BJ (cell line): ENCODE results near the gene KIF26B. TPM values are rescaled to one million over a fixed set of nuclear protein-coding genes. Genes with fewer than 3 reads are reported as not detected.
A peak's percentile ranks its signal among the peaks of the same experiment; 100 is the strongest.

Source experiments
- CTCF ChIA-PET: fragments of 350-600 bp; formaldehyde crosslinking; extraction: SDS; loops from one replicate; lab custom pipeline; 2021; ENCODE audit warnings: antibody characterized with exemption, inconsistent platforms; lab: Yijun Ruan, JAX
- POLR2A ChIA-PET: fragments of 300-600 bp; sonication (Branson Sonifier 250); formaldehyde crosslinking; extraction: SDS; loops from one replicate; lab custom pipeline; 2021; ENCODE audit warnings: antibody characterized with exemption; lab: Charles Lee
- DNase-seq: peaks from one replicate; pipeline ENCODE4 v3.0.0-alpha.2; 2011; ENCODE audit warnings: low read depth
- H3K27me3 ChIP-seq: 2 replicates; pipeline ENCODE4 v1.6.0; 2011; ENCODE audit warnings: low read length; ENCODE audit not compliant: control insufficient read depth, insufficient read depth
- H3K36me3 ChIP-seq: 2 replicates; pipeline ENCODE4 v1.5.1; 2011; ENCODE audit warnings: low read length; ENCODE audit not compliant: control insufficient read depth, insufficient read depth
- H3K4me3 ChIP-seq: 2 replicates; pipeline ENCODE4 v1.5.1; 2011; ENCODE audit warnings: low read depth, mild to moderate bottlenecking, control low read depth, low read length
- polyA plus RNA-seq: library from polyadenylated mRNA; depleted of rRNA; stranded (reverse); fragments of >200 nt; gene quantifications from 2 replicates; pipeline ENCODE4 v1.2.3, GENCODE V29; 2011
- TF ChIP-seq, protein P1 (sequence below): IDR thresholded peaks from 2 replicates; pipeline ENCODE4 v1.5.1; 2011; ENCODE audit warnings: low read depth, mild to moderate bottlenecking, control low read depth, inconsistent platforms, low read length, moderate library complexity; ENCODE audit not compliant: insufficient read depth

The KIF26B gene
- polyA plus RNA-seq, 1 experiment, result 2.8 TPM

DNA sequence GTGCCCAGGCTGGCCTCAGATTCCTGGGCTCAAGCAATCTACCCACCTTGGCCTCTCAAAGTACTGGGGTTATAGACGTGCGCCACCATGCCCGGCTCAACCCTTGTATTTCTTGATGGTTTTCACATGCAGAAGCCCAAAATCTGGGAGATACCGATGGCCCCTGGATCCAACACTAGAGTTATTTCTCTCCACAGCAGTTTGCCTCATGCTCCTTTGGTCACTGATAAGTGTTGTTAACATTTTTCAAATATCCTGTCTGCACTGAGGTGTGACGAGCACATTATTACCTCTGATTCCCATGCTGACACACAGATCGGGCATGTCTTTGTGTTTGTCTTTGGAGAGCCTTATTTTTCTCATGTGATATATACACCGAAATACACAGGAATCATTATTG, 107.0 kb downstream of the KIF26B start:
- no peaks in the 10 kb centered on the region; the same call in 1 of the 2 replicates for H3K36me3 ChIP-seq
- no peak for DNase-seq
- ChIA-PET CTCF (no interaction called here), POLR2A (no interaction called here)
- TF ChIP-seq, protein P1, sequence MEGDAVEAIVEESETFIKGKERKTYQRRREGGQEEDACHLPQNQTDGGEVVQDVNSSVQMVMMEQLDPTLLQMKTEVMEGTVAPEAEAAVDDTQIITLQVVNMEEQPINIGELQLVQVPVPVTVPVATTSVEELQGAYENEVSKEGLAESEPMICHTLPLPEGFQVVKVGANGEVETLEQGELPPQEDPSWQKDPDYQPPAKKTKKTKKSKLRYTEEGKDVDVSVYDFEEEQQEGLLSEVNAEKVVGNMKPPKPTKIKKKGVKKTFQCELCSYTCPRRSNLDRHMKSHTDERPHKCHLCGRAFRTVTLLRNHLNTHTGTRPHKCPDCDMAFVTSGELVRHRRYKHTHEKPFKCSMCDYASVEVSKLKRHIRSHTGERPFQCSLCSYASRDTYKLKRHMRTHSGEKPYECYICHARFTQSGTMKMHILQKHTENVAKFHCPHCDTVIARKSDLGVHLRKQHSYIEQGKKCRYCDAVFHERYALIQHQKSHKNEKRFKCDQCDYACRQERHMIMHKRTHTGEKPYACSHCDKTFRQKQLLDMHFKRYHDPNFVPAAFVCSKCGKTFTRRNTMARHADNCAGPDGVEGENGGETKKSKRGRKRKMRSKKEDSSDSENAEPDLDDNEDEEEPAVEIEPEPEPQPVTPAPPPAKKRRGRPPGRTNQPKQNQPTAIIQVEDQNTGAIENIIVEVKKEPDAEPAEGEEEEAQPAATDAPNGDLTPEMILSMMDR, result no peak
- H3K27me3 ChIP-seq, result no peaks in the 10 kb centered on the region
- no peak overlapping the region for H3K4me3 ChIP-seq

DNA sequence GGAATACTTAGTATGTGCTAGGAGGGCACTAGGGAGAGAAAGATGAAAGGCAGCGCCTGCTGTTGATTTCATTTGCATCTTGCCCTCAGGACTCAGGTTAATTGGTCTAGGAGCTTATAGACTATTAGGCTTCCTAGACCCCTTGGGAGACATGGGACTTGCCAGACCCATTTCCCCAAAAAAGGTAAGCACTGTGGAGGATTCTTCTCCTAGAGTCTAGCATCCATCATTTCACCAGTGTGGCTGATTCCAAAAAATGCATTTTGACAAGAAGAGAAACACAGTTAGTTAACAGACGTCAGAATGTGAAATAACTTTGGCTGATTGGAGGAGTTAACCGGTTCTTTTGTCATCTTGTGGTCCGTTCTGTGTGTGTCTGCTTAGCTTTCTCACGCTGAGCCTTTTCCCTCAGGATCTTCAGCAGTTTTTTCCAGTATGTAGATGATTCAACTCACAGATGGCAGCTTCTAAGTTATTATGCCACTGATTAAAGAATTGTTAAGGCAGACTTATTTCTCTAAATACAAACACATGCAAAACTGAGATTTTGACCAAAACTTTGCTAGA, 108.8 kb downstream of the KIF26B start:
- Histone ChIP-seq H3K36me3 (no peaks in the 10 kb centered on the region), H3K4me3 (no peak overlapping the region), H3K27me3 (no peaks in the 10 kb centered on the region)
- ChIA-PET POLR2A (no interaction called here), CTCF (interaction anchor here (0.6 to 1.2 kb wide), 3 partner anchors 14 to 36 kb away, joined by 3 read pairs; no protein-coding TSS in a partner anchor)
- TF ChIP-seq, protein P1, result no peak
- peak; percentile 10 for DNase-seq

DNA sequence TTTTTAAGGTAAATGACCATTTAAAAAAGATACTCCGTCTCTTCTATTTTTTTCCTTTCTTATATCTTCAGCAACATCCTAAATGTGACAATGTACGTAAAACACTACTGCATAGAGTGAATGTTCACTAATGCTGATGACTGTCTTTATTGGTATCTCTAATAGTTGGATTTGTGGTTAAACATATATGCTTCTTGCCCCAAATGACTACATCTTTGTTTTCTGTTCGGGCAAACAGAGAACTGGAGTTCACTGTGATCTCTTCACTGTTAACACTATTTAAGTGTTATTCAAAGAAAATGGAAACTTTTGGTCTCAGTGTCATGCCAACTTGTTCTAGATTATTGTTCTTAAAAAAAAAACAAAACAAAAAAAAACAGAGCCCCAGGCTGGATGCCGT, 109.4 kb downstream of the KIF26B start:
- CTCF ChIA-PET, result interaction anchor here (0.6 to 1.2 kb wide), 3 partner anchors 15 to 35 kb away, joined by 3 read pairs; no protein-coding TSS in a partner anchor
- H3K27me3 ChIP-seq, result no peaks in the 10 kb centered on the region
- TF ChIP-seq, protein P1, result no peak
- no peaks in the 10 kb centered on the region for H3K36me3 ChIP-seq
- no peak for DNase-seq
- POLR2A ChIA-PET, result no interaction called here
- H3K4me3 ChIP-seq, result no peak overlapping the region

DNA sequence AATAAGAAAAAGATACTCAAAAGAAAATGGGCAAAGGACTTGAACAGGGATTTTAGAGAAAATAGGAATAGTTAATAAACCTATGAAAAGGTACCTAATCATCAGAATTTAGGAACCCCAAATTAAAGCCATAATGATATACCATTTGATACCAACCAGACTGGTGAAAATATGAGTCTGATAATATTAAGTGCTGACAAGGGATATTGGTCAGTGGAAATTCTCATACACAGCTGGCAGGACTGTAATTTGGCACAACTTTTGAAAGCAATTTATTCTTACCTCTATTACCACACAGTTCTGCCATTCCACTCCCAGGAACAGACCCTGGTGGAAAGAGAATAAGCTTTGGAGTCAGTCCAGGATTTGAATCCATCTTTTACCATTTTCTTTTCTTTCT, 111.3 kb downstream of the KIF26B start:
- ChIA-PET CTCF (no interaction called here), POLR2A (no interaction called here)
- Histone ChIP-seq H3K4me3 (no peak overlapping the region), H3K36me3 (no peaks in the 10 kb centered on the region), H3K27me3 (peaks cover 2% of the 10 kb centered on the region; the same call in 1 of the 2 replicates)
- no peak for DNase-seq
- TF ChIP-seq, protein P1, result no peak

DNA sequence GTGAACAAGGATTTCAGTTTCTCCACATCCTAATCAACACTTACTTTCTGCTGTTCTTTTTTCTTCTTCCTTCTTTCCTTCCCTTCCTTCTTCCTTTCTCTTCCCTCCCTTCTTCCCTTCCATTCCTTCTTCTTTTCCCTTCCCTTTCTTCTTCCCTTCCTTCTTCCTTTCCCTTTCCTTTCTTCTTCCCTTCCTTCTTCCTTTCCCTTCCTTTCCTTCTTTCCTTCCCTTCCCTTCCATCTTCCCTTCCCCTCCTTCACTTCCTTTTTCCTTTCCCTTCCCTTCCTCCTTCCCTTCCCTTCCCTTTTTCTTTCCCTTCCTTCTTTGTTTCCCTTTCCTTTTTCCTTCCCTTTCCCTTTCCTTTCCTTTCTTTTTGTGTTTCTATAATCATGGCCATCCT, 115.3 kb downstream of the KIF26B start:
- H3K27me3 ChIP-seq, result peaks cover 2% of the 10 kb centered on the region; the same call in 1 of the 2 replicates
- TF ChIP-seq, protein P1, result no peak
- POLR2A ChIA-PET, result no interaction called here
- CTCF ChIA-PET, result no interaction called here
- no peaks in the 10 kb centered on the region for H3K36me3 ChIP-seq
- no peak for DNase-seq
- H3K4me3 ChIP-seq, result no peak overlapping the region
